CD4-positive, alpha-beta T cell treated with Interleukin-4 for 1 hour (primary cell): ENCODE data around the gene NAA15.
"Not testable (repeated sequence)": the region's sequence is repeated elsewhere in the genome, so short reads cannot be mapped to it uniquely, and the experiment has no call there.

Experiments
- DNase-seq, 2 donors: peaks; one replicate each; pipeline ENCODE4 v3.0.0-alpha.2; 2020 to 2022

NAA15 gene

DNA sequence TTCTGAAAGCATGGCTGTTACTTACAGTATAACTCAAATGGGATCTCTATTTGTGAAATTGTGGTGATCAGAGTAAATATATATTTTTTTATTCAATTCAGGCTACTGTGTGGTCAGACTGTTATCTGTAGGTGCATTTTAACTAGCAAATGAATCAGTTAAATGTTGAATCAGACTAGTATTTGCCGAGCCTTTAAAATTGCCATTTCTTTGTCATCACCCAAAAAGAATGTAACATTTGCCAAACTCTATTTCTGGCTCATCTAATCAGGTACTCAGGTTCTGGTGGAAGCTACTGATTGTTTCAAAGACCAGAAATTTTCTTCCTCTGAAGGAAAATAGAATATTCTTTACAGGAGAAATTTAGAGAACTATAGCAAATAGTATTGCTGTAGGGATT is 1.8 kb upstream of the NAA15 start:
- DNase-seq, result no peak

DNA sequence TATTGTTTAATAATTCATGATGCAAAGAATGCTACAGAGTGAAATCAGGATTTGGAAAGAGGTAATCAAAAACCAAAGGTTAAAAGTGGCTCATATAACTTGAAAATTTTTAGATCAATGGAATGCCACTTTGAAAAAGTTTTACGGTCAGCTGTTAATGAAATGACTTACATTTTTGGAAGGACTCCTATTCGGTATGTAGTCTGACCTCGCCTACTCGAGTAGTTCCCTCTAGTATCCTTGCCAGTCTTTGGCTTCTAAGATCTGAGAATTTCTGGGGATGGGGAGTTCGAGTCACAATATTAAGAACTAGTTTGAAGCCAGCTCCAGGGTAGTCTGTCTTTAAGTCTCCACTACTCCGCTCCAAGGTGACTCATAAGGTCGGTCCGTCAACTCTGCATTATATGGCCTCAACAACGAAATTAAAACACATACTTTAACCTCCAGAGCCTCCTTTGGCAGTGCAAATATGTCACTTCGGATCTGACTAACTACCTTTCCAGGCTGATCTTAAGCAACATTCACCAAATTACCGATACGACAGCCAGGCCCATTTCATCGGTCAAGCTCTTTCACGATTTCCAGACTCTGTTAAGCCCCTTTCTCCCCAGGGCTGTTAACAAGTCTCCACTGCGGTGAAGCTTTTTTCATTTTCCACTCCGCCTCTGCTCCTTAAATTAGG is 733 bp upstream of the NAA15 start:
- no peak for DNase-seq

DNA sequence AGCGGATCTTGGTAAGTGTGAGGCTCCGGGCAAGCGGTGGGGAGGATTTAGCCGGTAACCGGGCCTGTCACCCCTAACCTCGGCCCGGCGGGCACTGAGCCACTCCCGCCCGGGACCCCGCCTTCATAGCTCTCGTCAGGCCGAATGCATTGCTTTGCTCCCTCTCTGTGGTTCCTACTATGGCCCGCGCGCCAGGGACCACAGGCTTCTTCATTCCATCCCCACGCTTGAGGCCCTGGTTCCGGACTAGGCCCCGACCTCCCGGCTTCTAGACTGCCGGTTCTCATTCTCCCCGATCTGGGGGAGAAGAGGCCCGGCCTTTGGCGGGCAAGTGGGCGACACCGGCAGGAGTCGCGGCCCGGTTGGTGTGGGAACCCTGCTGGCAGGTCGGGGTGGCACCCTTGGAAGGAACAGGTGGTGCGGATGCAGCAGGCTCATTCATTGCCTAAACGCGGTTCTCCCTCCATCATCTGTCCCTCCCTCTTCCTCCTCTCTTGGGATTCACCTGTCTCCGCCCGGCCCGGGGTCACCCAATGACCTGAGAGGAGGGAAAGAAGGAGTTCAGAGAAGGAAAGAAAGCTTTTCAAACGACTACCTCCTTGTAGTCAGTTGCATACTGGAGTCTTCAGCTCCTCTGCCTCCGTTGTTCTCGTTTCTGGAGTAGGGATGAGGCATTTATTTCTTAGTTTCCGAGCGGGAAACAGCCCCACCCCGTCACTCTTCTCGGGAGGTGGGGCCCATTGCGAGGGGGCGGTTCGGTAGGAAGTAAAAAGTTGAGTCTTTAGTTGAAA is 711 bp downstream of the NAA15 start, which contains the start of gene NDUFC1:
NDUFC1 (minus strand) TSS at position 657 of the 791 bp plus-strand sequence. CDS start 6,679 bp downstream, outside the sequence.
- peak; percentile 70 to 76 for DNase-seq

DNA sequence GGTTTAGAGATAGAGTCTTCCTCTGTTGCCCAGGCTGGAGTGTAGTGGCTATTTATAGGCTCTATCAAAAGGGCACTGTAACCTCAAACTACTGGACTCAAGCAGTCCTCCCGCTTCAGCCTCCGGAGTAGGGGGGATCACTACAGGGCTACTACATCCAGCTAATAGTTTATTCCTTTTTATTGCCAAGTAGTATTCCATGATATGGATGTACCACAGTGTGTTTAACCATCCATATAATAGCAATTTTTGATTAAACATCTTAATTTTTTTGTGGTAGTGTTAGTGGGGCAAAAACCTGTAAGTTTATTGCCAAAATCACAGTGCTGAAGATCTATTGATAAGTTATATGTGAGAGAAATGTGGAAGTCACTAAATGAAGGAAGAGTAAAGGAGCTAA is 3.6 kb downstream of the NAA15 start:
- no peak for DNase-seq

DNA sequence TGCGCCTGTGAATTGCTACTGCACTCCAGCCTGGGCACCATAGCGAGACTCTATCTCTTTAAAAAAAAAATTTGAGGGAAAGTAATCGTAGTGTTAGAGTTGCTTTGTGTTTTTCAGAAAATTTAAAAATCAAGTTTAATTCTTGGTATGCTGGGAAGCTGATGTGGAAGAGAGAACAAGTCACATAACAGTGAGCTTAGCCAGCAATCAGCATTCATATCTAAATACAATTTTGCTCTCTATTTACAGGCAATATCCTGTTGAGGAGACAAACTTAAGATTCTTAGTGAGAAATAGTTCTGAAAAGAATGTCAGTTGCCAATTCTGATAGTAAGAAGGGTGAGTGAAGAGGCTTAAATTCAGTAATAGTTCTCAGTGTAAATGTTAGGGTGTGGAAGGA is 10.6 kb downstream of the NAA15 start:
- no peak for DNase-seq

DNA sequence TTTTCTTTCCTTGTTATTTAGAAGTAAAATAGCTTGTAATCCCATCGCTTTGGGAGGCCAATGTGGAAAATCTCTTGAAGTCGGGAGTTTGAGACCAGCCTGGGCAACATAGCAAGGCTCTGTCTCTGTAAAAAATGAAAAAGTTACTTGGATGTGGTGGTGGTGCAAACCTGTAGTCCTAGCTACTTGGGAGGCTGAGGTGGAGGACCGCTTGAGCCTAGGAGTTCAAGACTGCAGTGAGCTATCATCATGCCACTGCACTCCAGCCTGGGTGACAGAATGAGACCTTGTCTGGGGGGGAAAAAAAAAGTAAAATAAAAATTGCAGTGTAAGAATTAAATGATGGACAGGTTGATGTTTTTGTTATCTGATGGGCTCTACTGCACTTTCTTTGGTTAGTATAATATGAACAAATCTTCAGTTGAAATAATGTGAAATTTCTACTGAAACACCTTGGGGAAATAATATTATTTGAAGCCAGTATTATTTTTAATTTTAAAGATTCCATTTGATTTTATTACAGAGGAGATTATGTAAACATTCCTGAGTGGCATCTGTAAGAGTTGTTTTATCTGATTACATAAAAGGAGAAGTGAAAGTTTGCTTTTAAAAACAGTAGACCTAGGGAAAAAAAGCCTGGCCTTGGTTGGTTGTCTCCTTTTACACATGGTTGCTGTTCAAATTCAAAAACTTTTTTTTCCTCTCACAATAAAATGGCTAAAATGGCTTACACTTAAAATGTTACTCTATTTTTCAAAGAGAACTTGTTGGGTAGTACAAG is 11.4 kb downstream of the NAA15 start:
- DNase-seq, result no peak

DNA sequence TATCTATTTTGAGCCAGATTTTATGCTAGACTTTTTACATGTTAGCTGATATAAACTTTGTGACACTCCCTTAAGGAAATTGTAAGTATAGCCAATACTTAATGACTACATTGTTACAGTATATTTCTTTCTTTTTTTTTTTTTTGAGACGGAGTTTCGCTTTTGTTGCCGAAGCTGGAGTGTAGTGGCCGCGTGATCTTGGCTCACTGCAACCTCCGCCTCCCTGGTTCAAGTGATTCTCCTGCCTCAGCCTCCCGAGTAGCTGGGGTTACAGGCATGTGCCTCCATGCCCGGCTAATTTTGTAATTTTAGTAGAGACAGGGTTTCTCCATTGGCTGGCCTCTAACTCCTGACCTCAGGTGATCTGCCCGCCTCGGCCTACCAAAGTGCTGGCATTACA is 12.1 kb downstream of the NAA15 start:
- DNase-seq, result not testable (repeated sequence)

DNA sequence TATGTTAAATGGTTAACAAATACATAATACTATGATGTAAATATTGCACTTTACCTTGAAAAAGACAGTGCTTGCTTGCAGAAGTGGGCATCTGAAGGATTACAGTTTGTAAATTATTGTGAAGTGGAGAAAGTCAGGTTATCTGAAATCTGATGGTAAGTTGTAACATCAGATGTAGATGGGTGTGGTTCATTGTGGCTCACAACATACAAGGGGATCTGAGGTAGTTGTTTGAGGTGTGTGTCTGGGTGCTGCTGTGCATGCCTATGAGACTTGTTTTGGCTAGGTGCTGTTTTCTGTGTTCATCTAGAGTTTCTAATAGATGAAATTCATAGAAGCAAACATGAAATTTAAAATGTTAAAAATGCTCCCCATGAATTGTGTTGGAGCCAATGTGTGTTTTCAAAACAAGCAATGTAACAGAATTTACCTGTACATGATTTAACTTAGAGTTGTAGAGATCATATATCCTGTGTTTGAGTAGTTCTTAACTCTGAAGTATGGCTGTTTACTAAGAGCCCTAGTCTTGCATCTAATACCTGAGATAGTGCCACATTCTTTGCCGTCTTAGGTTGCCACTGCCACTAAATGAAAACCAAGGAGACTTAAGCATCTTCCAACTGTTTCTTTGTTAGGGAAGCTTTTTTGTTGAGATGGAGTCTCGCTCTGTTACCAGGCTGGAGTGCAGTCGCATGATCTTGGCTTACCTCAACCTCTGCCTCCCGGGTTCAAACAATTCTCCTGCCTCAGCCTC is 12.9 kb downstream of the NAA15 start:
- peak in 1 of 2 donors; percentile 52 for DNase-seq

DNA sequence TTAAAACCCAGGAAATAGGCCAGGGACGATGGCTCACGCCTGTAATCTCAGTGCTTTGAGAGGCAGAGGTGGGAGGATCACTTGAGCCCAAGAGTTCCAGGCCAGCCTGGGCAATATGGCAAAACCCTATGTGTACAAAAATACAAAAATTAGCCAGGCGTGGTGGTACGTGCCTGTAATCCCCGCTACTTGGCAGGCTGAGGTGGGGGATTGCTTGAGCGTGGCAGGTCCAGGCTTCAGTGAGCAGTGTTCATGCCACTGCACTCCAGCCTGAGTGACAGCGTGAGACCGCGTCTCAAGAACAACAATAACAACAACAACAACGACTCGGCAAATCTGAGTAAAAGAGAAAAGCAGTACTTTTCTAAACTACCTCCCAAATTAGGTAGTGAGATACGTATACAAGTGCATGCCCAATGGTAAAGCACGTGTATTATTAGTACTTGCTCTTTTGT is 13.9 kb downstream of the NAA15 start:
- DNase-seq, result peak in 1 of 2 donors; percentile 16

DNA sequence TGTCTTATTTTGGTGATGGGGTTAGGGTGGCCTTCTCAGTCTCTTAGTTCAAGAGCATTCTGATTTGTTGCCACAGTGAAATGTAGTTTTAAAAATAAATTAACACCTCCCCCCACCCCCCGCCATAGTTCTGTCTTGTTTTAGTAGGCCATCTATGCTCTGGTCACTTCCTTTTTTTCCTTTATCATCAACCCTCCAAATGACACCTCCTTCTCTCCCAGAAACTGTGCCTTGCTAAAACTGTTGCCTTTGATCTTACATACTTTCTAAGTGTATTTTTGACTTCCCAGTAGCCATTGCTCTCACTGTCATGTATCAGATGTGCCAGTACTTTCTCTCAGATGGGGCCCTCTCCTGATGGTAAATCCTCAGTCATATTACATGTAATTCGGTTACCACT is 15.4 kb downstream of the NAA15 start:
- no peak for DNase-seq

DNA sequence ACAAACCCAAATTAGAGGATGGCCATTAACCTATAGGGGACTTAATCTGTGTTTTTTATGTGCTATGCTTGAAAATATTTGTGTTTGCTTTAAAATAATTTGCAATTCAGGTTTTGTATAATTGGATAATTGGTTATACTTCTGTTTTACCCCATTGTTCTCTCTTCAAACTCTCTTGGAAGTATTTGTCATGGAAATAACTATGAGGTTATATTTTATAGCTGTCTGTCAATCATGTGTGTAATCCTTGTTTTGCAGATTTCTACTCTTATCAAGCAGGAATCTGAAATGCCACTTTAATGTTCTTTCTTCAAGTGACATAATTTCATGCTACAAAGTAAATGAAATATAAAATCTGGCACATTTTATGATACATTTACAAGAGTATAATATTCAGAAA is 16.3 kb downstream of the NAA15 start:
- DNase-seq, result no peak

DNA sequence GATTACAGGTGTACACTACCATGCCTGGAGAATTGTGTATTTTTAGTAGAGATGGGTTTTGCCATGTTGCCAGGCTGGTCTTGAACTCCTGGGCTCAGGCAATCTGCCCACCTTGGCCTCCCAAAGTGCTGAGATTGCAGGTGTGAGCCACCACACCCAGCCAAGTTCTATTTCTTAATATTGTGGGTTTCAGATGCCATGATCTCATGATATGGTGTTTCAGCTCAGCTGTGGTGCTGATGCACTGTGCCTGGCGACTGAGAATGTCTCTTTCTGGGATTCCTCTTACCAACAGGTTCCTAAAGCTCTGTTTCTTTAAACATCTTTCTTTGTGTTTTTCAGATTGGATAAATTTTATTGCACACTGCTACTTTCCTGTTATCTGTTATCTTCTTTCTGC is 18.3 kb downstream of the NAA15 start:
- DNase-seq, result no peak

DNA sequence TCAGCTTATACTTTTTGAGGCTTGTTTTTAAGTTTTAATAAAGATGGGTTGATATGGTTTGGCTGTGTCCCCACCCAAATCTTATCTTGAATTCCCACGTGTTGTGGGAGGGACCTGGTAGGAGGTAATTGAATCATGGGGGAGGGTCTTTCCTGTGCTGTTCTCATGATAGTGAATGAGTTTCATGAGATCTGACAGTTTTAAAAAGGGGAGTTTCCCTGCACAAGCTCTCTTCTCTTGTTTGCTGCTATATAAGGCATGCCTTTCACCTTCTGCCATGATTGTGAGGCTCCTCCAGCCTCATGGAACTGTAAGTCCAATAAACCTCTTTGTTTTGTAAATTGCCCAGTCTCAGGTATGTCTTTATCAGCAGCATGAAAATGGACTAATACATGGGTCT is 20.8 kb downstream of the NAA15 start:
- DNase-seq, result not testable (repeated sequence)

DNA sequence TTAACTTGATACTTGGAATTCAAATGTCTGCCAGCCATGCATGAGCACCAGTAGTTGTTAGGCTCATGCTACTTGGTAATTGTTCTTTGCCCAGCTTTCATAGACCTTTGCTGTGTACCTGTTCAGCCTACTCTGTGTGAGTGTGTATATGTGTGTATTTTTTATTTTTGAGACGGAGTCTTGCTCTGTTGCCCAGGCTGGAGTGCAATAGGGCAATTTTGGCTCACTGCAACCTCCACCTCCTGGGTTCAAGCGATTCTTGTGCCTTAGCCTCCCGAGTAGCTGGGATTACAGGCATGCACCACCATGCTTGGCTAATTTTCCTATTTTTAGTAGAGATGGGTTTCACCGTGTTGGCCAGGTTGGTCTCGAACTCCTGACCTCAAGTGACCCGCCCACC is 21.2 kb downstream of the NAA15 start:
- not testable (repeated sequence) for DNase-seq

DNA sequence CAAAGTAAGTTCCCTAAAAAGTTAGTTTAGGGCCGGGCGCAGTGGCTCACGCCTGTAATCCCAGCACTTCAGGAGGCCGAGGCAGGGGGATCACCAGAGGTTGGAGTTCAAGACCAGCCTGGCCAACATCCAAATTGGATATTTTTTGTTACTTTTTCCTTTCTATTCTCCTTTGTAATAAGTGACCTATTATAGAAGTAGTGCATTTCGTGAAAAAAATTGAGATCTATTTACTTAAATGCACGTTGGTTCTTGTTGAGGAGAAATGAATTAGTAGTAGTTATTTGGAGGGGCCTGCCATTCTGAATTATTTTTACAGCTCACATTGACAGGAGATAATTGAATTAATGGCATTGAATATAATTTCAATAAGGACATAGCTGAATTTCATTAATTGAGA is 23.3 kb downstream of the NAA15 start:
- no peak for DNase-seq

DNA sequence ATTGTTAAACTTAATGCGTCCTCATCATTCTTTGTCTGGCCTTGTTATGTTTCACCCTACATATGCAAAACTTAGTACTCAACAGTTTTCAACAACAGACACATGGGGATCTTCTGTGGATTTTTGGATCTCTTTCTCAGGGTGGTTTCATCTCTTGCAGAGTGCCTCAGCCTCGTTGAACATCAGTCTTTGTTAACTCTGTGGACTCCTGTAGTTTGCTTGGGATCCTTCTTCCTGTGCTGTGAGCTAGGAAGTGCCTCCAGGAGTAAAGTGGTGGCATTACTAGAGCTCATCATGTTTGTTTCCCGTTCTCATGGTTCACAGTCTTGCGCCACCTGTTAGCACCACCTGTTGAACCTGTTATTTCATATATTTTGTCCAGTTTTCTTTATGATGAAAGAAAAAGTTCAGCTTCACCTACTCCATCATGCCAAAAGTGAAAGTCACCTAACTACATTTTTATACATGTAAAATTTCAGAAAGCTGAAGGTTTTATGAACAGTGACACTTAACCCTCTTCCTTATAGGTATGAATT is 28.4 kb downstream of the NAA15 start:
- no peak for DNase-seq

DNA sequence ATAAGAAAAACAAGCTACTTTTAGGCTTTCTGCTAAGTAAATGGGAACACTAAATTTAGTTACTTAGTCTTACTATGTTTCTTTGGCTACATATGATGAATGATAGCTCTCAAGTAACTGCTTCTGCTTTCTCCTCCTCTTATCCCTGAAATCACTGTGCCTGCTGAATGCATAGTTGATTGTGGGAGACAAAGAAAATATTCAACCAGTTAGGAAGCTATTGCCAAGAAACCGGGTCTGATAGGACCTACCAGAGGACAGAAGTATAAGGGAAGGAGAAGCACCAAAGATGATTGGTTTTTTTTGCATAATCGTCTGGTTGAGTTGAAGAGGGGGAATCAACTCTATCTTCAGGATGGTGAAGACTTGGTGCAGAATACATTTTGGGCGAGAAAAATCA is 29.0 kb downstream of the NAA15 start:
- DNase-seq, result no peak

DNA sequence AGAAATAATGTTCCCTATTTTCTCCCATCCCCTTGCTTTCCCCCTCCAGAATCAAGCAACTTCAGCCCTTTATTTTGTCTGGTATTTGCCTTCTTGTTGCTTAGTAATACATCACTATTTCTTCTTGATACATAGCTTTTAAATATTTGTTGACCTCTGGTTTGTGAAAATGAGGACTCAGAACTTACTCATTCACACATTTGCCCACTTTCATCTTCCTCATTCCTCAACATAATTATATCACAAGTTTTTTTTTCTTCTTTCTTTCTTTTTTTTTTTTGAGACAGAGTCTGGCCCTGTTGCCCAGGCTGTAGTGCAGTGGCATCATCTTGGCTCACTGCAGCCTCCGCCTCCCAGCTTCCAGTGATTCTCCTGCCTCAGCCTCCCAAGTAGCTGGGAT is 29.9 kb downstream of the NAA15 start:
- DNase-seq, result no peak

DNA sequence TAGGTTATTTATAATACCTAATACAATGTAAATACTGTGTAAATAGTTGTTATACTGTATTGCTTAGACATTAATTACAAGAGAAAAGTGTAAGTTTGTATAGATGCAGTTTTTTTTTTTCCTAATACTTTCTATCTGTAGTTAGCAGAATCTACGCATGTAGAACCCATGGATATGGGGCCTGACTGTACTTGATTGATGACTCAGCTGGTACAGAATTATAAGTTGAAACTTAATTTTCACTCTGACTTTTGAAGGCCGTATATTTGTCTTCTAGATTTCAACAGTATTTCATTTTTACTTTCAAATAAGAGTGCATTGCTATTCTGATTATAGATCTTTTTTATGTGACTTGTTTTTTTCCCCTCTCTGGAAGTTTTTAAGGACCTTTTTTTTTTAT is 31.7 kb downstream of the NAA15 start:
- no peak for DNase-seq

DNA sequence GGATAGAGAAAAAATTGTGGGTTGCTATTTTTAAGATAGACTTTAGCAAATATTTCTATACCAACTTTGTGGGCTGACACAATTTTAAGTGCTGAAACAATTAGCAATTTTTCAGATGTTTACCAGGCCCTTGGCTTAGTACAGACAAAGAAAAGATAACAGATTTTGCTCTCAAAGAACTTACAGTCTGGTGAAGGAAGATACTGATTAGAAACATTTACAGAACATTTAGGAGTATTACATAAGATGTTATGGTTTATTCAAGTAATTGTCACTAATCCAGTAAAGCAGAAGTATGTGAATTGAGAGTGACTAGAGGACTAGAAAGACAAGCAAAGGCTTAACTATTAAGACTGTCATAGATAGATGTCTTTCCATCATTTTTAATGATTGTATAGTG is 36.3 kb downstream of the NAA15 start:
- no peak for DNase-seq

DNA sequence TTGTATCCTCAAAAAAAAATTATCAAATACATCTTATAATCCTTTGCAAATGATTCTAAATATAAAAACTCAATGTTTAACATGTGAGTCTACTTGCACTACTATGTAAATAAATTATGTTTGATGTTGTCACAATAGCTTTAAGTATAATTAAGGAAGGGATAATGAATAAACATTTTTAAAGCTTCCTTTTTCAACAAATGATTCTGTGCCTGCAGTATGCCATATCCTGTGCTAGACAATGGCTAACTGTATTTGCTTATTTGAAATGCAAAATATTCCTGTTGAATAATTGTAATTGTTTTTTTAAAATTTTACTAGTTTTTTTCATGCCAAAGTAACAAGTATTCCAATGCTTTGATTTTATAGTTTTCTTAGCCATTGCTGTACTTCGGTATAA is 60.0 kb downstream of the NAA15 start:
- no peak for DNase-seq

DNA sequence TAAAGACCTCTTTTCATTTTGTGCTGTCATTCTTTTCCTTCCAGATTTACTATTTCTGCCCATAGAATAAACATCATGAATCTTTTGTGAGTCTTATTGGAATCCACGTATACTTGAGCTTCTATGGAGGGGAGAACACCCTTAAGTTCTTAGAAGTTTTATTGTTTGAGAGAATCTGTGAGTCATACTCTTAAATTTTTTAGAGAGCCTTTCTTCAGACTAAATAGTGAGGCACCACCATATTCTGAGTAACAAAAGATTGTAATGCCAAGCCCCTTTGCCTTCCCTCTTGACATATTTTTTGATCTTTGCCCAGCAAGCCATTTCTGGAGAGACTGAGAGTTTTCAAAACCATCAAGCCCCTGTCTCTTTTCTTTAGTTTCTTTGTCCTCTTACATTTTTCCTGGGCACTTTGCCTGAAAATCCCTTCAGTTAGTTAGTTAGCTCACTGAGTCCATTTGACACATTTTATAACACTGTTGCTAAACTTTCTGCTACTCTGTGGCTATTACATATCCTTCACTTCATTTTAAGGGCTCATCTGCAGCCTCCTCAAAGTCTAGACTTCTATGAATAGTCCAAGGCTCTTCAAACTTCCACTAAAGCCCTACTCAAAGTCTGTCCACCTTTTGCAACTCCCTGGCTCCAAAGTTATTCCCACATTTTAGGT is 66.3 kb downstream of the NAA15 start:
- no peak for DNase-seq
